ENCODE results near the gene MYH14.
"Not testable (repeated sequence)": the region's sequence is repeated elsewhere in the genome, so short reads cannot be mapped to it uniquely, and the experiment has no call there.

MYH14 gene

DNA sequence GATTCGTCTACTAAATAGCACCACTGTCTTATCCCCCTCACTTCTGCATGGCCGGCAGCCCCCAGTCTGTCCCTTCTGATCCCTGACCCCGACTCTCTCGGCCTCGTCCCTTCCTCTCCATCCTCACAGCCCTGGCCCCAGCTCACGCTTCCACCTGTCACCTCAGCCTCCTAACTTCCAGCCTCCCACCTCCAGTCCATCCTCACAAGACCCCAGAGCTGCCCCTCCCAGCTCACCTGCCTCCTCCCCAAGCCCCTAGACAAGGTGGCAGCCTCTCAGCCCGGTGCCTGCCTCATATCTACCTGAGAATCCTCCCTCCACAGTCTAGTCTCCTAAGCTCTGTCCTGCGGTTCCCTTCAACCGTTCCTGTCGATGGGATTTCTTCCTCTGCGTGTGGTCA lies 115.7 kb downstream of the MYH14 start:
- DNase-seq (ENCODE audit: low spot score) = no peak

DNA sequence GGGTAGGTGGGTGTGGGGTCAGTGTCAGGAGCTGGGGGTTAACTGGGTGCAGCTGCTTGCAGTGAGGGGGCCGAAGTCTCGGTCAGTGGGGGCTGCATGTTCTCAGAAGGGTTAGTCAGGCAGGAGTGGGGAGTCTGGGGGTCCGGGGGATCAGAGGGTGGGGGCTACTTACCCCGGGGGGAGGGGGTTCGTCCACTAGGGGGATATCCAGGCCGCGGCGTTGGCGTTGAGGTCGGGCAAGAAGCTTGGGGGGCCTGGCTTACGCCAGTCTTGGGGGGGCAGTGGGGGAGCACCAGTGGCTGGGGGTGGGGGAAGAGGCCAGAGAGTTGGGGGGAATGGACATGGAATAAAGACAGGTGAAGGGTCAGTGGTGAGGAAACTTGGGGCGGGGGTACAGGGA lies 116.6 kb downstream of the MYH14 start:
- no peak for DNase-seq (ENCODE audit: low spot score)

GRCh38 chr19:50320596-50320995 lies 117.2 kb downstream of the MYH14 start:
- no peak for DNase-seq (ENCODE audit: low spot score)

DNA sequence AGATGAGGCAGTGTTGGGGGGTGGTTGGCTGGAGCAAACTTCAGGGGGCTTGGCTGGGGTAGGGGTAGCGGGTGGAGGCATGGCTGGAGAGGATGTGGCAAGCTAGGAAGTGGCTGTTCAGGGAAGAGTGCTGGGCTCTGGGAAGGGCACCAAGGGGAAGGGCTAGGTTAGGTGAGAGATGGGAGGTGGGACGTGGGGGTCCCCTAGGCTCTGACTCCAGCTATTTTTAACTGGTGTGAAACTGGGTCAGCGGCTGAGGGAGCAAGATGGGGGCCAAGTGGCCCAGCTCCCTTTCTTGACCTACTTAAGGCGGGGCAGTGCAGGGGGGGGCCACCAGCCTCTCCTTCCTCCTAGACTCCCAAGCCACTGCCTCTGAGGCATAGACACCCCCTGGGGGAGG lies 118.4 kb downstream of the MYH14 start:
- no peak for DNase-seq (ENCODE audit: low spot score)

- DNase-seq (ENCODE audit: low spot score) = no peak
Measured at GRCh38 chr19:50322234-50322633, 118.8 kb downstream of the MYH14 start.

GRCh38 chr19:50322931-50323781 lies 119.7 kb downstream of the MYH14 start:
- no peak for DNase-seq (ENCODE audit: low spot score)

GRCh38 chr19:50323782-50324133 lies 120.3 kb downstream of the MYH14 start:
- DNase-seq (ENCODE audit: low spot score) = no peak

GRCh38 chr19:50324331-50324730 lies 120.9 kb downstream of the MYH14 start:
- DNase-seq (ENCODE audit: low spot score) = no peak

- peak; percentile 98 for DNase-seq (ENCODE audit: low spot score)
Measured at GRCh38 chr19:50325310-50326100, 122.1 kb downstream of the MYH14 start.

DNA sequence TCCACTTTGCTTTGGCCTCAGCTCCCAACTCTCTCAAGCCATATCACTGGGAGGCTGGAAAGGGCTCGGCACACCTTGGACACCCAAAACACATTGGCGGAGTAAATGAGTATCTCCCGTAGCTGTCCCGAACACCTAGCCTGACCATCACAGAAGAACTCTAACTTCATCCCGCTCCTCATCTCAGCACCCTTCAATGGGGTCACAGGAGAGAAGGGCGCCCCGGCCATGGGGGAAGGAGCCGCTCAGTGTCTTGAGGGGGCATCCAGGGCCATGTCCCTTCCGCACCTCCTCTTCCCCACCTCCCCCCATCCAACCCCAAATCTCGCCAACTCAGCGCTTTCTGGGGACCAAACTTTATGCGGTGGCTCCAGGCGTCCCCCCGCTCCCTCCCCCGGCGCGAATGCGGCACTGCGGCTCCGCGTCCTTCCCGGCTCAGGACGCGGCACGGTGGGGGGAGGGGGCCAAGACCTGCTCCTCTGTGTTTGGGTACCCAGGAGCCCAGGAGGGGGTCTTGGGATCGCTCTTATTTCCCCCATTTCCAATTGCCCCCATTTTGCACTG lies 122.8 kb downstream of the MYH14 start:
- DNase-seq (ENCODE audit: low spot score) = no peak

DNA sequence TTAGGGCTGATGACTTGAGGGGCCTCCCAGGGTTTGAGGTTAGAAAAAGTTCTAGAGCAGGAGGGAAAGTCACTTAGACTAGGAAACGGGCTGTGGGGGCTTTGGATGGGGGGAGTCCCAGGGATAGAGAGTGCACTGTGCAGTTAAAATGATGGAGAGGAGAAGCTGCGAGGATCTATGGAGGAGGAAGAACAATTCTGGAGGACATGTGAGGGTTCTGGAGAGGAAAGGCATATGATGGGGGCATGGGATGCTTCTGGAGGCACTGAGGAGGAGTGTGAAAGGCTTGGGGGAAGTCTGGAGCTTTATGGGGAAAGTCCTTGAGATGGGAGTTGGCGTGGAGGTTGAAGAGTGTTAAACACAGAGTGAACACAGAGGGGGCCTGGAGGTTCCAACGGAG lies 123.6 kb downstream of the MYH14 start:
- DNase-seq (ENCODE audit: low spot score) = no peak

DNA sequence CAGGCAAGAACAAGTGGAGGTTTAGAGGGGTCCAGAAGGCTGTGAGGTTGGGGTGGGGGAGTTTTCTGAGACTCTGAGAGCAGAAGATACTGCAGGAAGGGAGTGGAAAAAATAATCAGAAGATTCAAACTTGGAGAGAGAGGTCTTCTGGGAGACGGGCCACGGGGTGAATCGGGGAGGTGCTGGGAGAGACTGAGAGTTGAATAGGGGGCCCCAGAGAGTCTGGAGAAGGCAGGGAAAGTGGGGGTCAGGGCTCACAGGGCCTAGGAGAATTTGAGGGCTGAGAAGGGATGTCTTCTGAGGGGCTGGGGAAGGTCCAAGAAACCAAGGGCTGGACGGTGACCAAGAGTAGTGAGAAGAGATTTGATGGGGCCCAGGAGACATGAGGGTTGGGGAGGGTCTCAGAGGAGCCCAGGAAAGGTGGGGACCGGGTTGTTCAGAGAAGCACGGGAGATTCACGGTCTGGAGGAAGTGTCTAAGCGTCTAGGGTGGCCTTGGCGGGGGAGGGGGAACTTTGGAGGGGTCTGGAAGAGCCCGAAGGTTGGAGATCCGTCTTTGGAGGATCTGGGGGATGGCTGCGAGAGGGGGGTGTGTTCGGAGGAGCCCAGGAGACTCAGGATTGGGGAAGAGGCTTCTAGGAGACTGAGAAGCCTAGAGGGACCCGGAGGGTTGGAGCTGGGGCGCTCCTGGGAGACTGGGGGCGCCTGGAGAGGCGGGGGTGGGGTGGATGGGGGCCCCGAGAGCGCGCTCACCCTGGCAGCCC lies 124.2 kb downstream of the MYH14 start:
- no peak for DNase-seq (ENCODE audit: low spot score)

DNA sequence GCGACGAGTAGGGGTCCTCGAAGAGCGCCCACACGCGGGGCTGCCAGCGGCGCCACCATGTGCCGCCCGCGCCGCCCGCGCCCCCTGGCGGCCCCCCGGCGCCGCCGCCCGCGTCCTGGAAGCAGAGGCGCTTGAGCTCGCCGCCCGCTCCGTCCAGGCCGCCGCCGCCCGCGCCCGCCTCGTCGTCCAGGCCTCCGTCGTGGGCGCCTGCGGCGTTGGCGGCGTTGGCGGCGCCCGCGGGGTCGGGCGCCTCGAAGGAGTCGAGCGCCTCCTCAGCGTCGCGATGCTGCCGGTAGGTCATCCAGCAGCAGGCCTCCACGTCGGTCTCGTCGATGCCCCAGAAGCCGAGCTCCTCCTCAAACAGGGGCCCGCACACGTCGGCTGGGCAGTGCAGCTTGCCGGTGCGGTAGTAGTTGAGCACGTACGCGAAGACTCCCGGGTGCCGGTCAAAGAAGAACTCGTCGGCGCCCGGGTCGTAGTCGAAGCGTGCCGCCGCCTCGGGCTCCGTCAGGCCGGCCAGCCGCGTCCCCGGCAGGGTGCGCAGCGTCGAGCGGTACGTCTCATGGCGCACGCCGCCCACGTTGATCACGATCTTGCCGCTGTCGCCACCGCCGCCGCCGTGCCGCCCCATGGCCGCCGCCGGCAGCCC lies 124.9 kb downstream of the MYH14 start:
- peak; percentile 74 for DNase-seq (ENCODE audit: low spot score)

DNA sequence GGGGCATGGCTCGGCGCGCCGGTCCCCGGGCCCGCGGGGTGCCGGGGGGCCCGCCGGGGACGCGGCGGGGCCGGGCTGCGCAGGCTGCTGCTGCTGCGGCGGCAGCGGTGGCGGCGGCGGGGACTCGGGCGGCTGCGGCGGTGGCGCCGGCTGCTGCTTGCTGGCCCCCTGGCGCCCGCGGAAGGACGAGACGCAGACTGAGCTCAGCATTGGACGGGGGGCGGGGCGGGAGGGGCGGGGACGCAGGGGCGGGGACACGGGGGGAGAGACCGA lies 125.4 kb downstream of the MYH14 start:
- no peak for DNase-seq (ENCODE audit: low spot score)

- peak; percentile 99 for DNase-seq (ENCODE audit: low spot score)
Measured at GRCh38 chr19:50329146-50329925, 125.9 kb downstream of the MYH14 start, which contains the start of gene KCNC3. Gene KCNC3, minus strand, starts transcription at chr19:50329377. Its CDS starts 295 bp downstream, at chr19:50329082.

GRCh38 chr19:50329926-50330294 lies 126.5 kb downstream of the MYH14 start:
- not testable (repeated sequence) for DNase-seq (ENCODE audit: low spot score)

DNA sequence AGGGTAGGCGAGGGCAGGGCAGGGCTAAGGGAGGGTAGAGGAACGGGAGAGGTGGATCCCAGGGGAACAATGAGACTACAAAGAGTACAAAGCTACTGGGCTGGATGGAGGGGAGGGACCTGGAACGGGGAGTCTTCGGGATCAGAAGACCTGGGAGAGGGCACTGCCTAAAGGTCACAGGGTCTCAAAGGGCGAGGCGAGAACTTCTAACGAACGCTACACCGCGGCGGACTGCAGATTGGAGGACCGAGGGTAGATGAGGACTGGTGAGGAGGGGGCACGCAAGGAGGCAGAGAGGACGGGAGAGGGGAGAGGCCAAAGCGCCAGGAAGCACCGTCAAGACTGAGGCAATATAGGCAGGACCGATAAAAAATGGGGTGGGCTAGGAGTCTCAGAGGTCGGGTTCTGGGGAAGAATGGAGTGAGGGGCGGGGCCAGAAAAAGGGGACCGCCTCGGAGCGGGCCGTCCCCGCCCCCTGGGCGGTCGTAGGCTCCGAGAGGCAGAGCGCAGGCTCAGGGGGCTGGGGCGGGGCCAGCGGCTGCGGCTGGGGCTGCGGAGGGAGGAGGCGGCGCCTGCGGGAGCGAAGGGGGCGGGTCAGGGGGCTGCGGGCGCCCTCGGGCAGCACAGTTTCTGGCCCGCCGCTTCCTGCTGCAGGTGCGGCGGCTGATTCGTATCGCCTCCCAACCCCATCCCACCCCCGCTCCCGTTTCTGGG lies 127.1 kb downstream of the MYH14 start:
- DNase-seq (ENCODE audit: low spot score) = peak; percentile 96

DNA sequence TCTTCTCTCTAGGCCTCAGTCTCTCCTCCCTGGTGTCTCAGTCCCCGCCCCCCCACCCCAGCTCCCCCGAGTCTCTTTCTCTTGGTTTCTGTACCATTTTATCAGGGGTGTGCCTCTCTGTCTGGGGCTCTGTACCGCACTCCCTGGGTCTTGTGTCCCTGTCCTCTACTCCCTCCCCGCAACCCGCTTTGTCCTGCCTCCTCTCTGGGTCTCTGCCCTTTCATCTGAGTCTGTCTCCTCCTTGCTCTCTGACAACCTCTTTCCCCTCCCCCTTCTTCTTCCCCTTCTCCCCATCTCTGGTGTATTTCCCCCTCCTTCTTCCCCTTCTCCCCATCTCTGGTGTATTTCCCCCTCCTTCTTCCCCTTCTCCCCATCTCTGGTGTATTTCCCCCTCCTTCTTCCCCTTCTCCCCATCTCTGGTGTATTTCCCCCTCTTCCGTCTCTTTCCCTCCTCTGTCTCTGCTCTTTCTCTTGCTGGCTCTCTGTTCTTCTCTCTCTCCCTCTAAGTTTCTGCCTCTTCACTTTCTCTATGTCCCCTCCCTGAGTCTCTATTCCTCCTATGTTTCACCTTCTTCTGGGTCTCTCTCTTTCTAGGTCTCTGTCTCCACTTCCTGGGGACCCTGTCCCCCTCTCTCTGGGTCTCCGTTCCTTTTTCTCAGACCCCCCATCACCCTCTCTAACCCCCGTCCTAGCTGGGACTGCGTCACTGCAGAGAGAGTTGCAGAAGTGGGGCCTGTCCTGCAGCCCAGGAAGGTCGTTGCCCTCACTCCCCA lies 128.0 kb downstream of the MYH14 start:
- DNase-seq (ENCODE audit: low spot score) = no peak

- DNase-seq (ENCODE audit: low spot score) = no peak
Measured at GRCh38 chr19:50331994-50332243, 128.5 kb downstream of the MYH14 start.

Data from ecto neural progenitor cell (in vitro differentiated cells).